SU-DHL-6 (cell line): ENCODE data around the gene BMERB1.

Experiments used
- H2AFZ ChIP-seq: fragments of 200-600 bp; sonication (generic); 2 replicates; pipeline ENCODE4 v1.6.1; 2014; ENCODE audit warnings: low read depth, mild to moderate bottlenecking, moderate library complexity, mixed read lengths, antibody characterized with exemption, low read length; ENCODE audit not compliant: severe bottlenecking
- H3F3A ChIP-seq: fragments of 200-600 bp; shearing (Covaris generic); 2 replicates; pipeline ENCODE4 v1.6.0; 2016; ENCODE audit warnings: antibody characterized with exemption, mild to moderate bottlenecking; ENCODE audit not compliant: insufficient read depth
- H3K27ac ChIP-seq: fragments of 200-600 bp; sonication (generic); 2 replicates; pipeline ENCODE4 v1.5.1; 2016; ENCODE audit warnings: low read depth, mild to moderate bottlenecking, low read length, moderate library complexity, mixed read lengths
- H3K27me3 ChIP-seq: fragments of 200-600 bp; sonication (generic), shearing (Covaris generic); 2 replicates; pipeline ENCODE4 v1.6.0; 2014; ENCODE audit warnings: mild to moderate bottlenecking, low read length
- H3K36me3 ChIP-seq: fragments of 200-600 bp; sonication (generic); 2 replicates; pipeline ENCODE4 v1.6.1; 2014; ENCODE audit warnings: mild to moderate bottlenecking, low read length, mixed read lengths
- H3K4me2 ChIP-seq: fragments of 300-600, 200-600 bp; shearing (Covaris generic), sonication (generic); 2 replicates; pipeline ENCODE4 v1.6.0; 2014; ENCODE audit warnings: low read length, low read depth, mild to moderate bottlenecking; ENCODE audit not compliant: poor library complexity, severe bottlenecking
- H3K4me3 ChIP-seq: fragments of 200-600 bp; sonication (generic); 2 replicates; pipeline ENCODE4 v1.5.1; 2014; ENCODE audit warnings: antibody characterized with exemption, low read length, mild to moderate bottlenecking, mixed read lengths; ENCODE audit not compliant: insufficient read depth, poor library complexity, severe bottlenecking
- H3K79me2 ChIP-seq: fragments of 200-600 bp; sonication (generic); 2 replicates; pipeline ENCODE4 v1.6.1; 2014; ENCODE audit warnings: mild to moderate bottlenecking, low read length, moderate library complexity; ENCODE audit not compliant: insufficient read depth
- H3K9ac ChIP-seq: fragments of 200-600 bp; sonication (generic); 2 replicates; pipeline ENCODE4 v1.7.0; 2014; ENCODE audit warnings: mild to moderate bottlenecking, low read length
- H3K9me2 ChIP-seq: fragments of 200-600 bp; sonication (generic); replicated peaks from 2 replicates; pipeline ENCODE4 v1.6.1; 2014; ENCODE audit warnings: low read length; ENCODE audit not compliant: insufficient read depth
- H3K9me3 ChIP-seq: fragments of 200-600 bp; sonication (generic); 2 replicates; pipeline ENCODE4 v1.6.1; 2014; ENCODE audit warnings: low read length, mixed read lengths; ENCODE audit not compliant: insufficient read depth
- H4K20me1 ChIP-seq: fragments of 200-600 bp; sonication (generic); 2 replicates; pipeline ENCODE4 v1.6.1; 2014; ENCODE audit warnings: low read depth, mild to moderate bottlenecking, antibody characterized with exemption, low read length, moderate library complexity, mixed read lengths
- CTCF ChIP-seq: fragments of 200-600 bp; sonication (generic); IDR thresholded peaks from one replicate; pipeline ENCODE4 v1.5.1; 2017; ENCODE audit warnings: antibody characterized with exemption, mild to moderate bottlenecking, low read length, moderate library complexity; ENCODE audit not compliant: insufficient read depth, poor library complexity, severe bottlenecking
- EZH2phosphoT487 ChIP-seq: fragments of 200-600 bp; sonication (generic), shearing (Covaris generic); conservative IDR thresholded peaks from 2 replicates; pipeline ENCODE4 v1.6.1; 2018; ENCODE audit warnings: mild to moderate bottlenecking, antibody characterized with exemption, low read length, moderate library complexity, mixed read lengths

BMERB1 gene

GRCh38 chr16:15460601-15461000 lies 26.2 kb downstream of the BMERB1 start:
- Histone ChIP-seq H3K79me2 (no peaks in the 10 kb centered on the region), H3K4me3 (no peak overlapping the region), H4K20me1 (no peaks in the 10 kb centered on the region), H3K36me3 (no peaks in the 10 kb centered on the region), H3F3A (no peaks in the 10 kb centered on the region), H3K27me3 (no peaks in the 10 kb centered on the region), H3K9me2 (no peaks in the 10 kb centered on the region), H3K9ac (no peak overlapping the region), H3K4me2 (no peak overlapping the region), H3K27ac (no peak overlapping the region), H2AFZ (no peak overlapping the region), H3K9me3 (no peaks in the 10 kb centered on the region)
- TF ChIP-seq CTCF (no peak), EZH2phosphoT487 (no peak)

GRCh38 chr16:15461376-15461775 lies 27.0 kb downstream of the BMERB1 start:
- Histone ChIP-seq H3K9me3 (no peaks in the 10 kb centered on the region), H4K20me1 (no peaks in the 10 kb centered on the region), H3K79me2 (no peaks in the 10 kb centered on the region), H3K9me2 (no peaks in the 10 kb centered on the region), H3K4me2 (no peak overlapping the region), H3K9ac (no peak overlapping the region), H3K4me3 (no peak overlapping the region), H3F3A (no peaks in the 10 kb centered on the region), H2AFZ (no peak overlapping the region), H3K36me3 (no peaks in the 10 kb centered on the region), H3K27ac (no peak overlapping the region), H3K27me3 (no peaks in the 10 kb centered on the region)
- TF ChIP-seq CTCF (no peak), EZH2phosphoT487 (no peak)

DNA sequence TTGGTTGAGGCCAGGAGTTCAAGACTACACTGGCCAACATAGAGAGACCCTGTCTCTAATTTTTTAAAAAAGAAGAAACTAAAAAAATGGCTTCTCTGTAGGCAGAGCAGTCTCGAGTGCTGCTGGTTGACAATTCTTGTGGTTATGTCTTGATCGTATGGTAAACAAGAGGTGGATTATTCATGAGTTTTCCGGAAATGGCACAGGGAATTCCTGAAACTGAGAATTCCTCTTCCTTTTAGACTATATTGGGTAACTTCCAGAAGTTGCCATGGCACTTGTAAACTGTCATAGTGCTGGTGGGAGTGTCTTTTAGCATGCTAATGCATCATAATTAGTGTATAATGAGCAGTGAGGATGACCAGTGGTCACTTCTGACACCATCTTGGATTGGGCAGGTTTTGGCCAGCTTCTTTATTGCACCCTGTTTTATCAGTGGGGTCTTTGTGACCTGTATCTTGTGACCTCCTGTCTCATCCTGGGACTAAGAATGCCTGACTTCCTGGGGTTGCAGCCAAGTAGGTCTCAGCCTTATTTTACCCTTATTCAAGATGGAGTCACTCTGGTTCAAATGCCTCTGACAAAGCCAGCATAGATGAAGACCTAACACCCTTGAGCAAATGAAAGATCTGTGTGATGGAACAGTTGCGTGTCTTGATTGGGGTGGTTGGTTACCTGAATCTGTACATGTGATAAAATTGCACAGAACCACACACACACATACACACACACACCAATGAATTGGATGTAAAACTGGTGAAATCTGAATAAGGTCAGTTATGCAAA lies 30.2 kb downstream of the BMERB1 start:
- H3K27me3 ChIP-seq: no peaks in the 10 kb centered on the region
- no peaks in the 10 kb centered on the region for H3K9me3 ChIP-seq
- no peaks in the 10 kb centered on the region for H3K79me2 ChIP-seq
- H3K36me3 ChIP-seq: no peaks in the 10 kb centered on the region
- H3K9ac ChIP-seq: no peak overlapping the region
- H3K9me2 ChIP-seq: no peaks in the 10 kb centered on the region
- H3K4me3 ChIP-seq: no peak overlapping the region
- no peaks in the 10 kb centered on the region for H4K20me1 ChIP-seq
- no peaks in the 10 kb centered on the region for H3F3A ChIP-seq
- no peak overlapping the region for H3K4me2 ChIP-seq
- TF ChIP-seq CTCF (no peak), EZH2phosphoT487 (no peak)
- H3K27ac ChIP-seq: no peak overlapping the region
- H2AFZ ChIP-seq: no peak overlapping the region
